ENCODE data around the gene EFNA5. TPM values are rescaled to one million over a fixed set of nuclear protein-coding genes. Genes with fewer than 3 reads are reported as not detected.
A peak's percentile ranks its signal among the peaks of the same experiment; 100 is the strongest.

EFNA5 gene
- polyA plus RNA-seq, 3 donors, result 0.01 TPM; not detected in 2

- Histone ChIP-seq H2AFZ (ENCODE audit: insufficient read depth, low read depth, low read length, poor library complexity, severe bottlenecking) (no peak overlapping the region), H3K27me3 (ENCODE audit: control insufficient read depth in 2 of 2, insufficient read depth in 2 of 2, low read length in 2 of 2) (peaks cover 43 to 76% of the 10 kb centered on the region in 2 donors), H3K4me2 (replicated peaks; ENCODE audit: extremely low read depth, low read length, poor library complexity, severe bottlenecking) (no peak overlapping the region), H3K27ac (ENCODE audit: low read depth in 1 of 2, low read length in 2 of 2) (no peak overlapping the region), H3K36me3 (replicated peaks in 1 of 2; ENCODE audit: control insufficient read depth in 1 of 2, insufficient read depth in 2 of 2, low read length in 2 of 2) (no peaks in the 10 kb centered on the region), H3K79me2 (ENCODE audit: insufficient read depth, low read length) (no peaks in the 10 kb centered on the region), H4K20me1 (ENCODE audit: insufficient read depth, low read length) (no peaks in the 10 kb centered on the region), H3K4me1 (ENCODE audit: control insufficient read depth in 1 of 2, insufficient read depth in 2 of 2, low read length in 2 of 2) (peaks cover 29 to 35% of the 10 kb centered on the region in 2 donors), H3K9ac (ENCODE audit: insufficient read depth, low read length, poor library complexity, severe bottlenecking) (no peak overlapping the region), H3K4me3 (replicated peaks in 1 of 3; ENCODE audit: low read depth in 2 of 3, low read length in 3 of 3) (no peak overlapping the region), H3K9me3 (replicated peaks in 1 of 2; ENCODE audit: control insufficient read depth in 1 of 2, insufficient read depth in 1 of 2, low read length in 2 of 2) (peaks cover 2 to 19% of the 10 kb centered on the region in 2 donors)
- no peak for TF ChIP-seq CTCF (IDR thresholded peaks at IDR 0.05)
- intact Hi-C loops (cut with micrococcal nuclease), result no loop called here
- peaks cover 60 to 69% (median 65%) of the 10 kb centered on the region in 3 donors for H3K27me3 Mint-ChIP-seq (ENCODE audit: low read depth in 3 of 3)
- 57% methylated on average over 2 of the region's 11 CpGs for WGBS (ENCODE audit: insufficient coverage)
- H3K4me1 Mint-ChIP-seq, result peaks cover 29% of the 10 kb centered on the region
- no peak overlapping the region for H3K27ac Mint-ChIP-seq
- DNase-seq, result no peak
- peaks cover 2 to 10% of the 10 kb centered on the region in 2 donors for H3K36me3 Mint-ChIP-seq
- peaks cover 0 to 12% (median 8%) of the 10 kb centered on the region in 7 donors for H3K9me3 Mint-ChIP-seq
- H3K4me3 Mint-ChIP-seq, result peak overlapping the region in 1 of 2 donors; percentile 85
Observed at GRCh38 chr5:107668154-107669095, 2.3 kb downstream of the EFNA5 start.

- Mint-ChIP-seq H3K27ac (no peak overlapping the region), H3K9me3 (peaks cover 0 to 5% (median 2%) of the 10 kb centered on the region in 7 donors), H3K4me1 (peaks cover 10% of the 10 kb centered on the region), H3K4me3 (peak overlapping the region in 1 of 2 donors; percentile 15), H3K36me3 (peaks cover 0 to 6% of the 10 kb centered on the region in 2 donors), H3K27me3 (ENCODE audit: low read depth in 3 of 3) (peaks cover 39 to 53% (median 43%) of the 10 kb centered on the region in 3 donors)
- Histone ChIP-seq H3K4me2 (replicated peaks; ENCODE audit: extremely low read depth, low read length, poor library complexity, severe bottlenecking) (no peak overlapping the region), H3K4me3 (replicated peaks in 1 of 3; ENCODE audit: low read depth in 2 of 3, low read length in 3 of 3) (no peak overlapping the region), H3K27ac (ENCODE audit: low read depth in 1 of 2, low read length in 2 of 2) (no peak overlapping the region), H3K36me3 (replicated peaks in 1 of 2; ENCODE audit: control insufficient read depth in 1 of 2, insufficient read depth in 2 of 2, low read length in 2 of 2) (no peaks in the 10 kb centered on the region), H2AFZ (ENCODE audit: insufficient read depth, low read depth, low read length, poor library complexity, severe bottlenecking) (no peak overlapping the region), H3K9me3 (replicated peaks in 1 of 2; ENCODE audit: control insufficient read depth in 1 of 2, insufficient read depth in 1 of 2, low read length in 2 of 2) (peaks cover 0 to 7% of the 10 kb centered on the region in 2 donors), H3K79me2 (ENCODE audit: insufficient read depth, low read length) (no peaks in the 10 kb centered on the region), H4K20me1 (ENCODE audit: insufficient read depth, low read length) (no peaks in the 10 kb centered on the region), H3K4me1 (ENCODE audit: control insufficient read depth in 1 of 2, insufficient read depth in 2 of 2, low read length in 2 of 2) (peaks cover 10 to 12% of the 10 kb centered on the region in 2 donors), H3K27me3 (ENCODE audit: control insufficient read depth in 2 of 2, insufficient read depth in 2 of 2, low read length in 2 of 2) (peaks cover 31 to 63% of the 10 kb centered on the region in 2 donors), H3K9ac (ENCODE audit: insufficient read depth, low read length, poor library complexity, severe bottlenecking) (no peak overlapping the region)
- WGBS (ENCODE audit: insufficient coverage), result no CpG with 5 or more reads among the region's 3 CpGs
- TF ChIP-seq CTCF (IDR thresholded peaks at IDR 0.05), result no peak
- no peak for DNase-seq
- intact Hi-C loops (cut with micrococcal nuclease), result no loop called here
Observed at GRCh38 chr5:107666051-107666655, 4.6 kb downstream of the EFNA5 start.

Data from CD14-positive monocyte (primary cell).